Naive thymus-derived CD4-positive, alpha-beta T cell (primary cell): ENCODE measurements around the gene AP5Z1. TPM values are rescaled to one million over a fixed set of nuclear protein-coding genes. Genes with fewer than 3 reads are reported as not detected.

Experiments
- ATAC-seq: fragments of 150-1000 bp; cut with Tn5 transposase; 2 replicates; pipeline ENCODE4 v1.10.0; 2021; ENCODE audit warnings: mild to moderate bottlenecking, moderate library complexity
- CTCF ChIA-PET: fragments of 350-600 bp; sonication (Branson Sonifier 250); formaldehyde crosslinking; loops from one replicate; lab custom pipeline; 2021; ENCODE audit warnings: antibody characterized with exemption; lab: Charles Lee
- POLR2A ChIA-PET: fragments of 350-600 bp; sonication (Branson Sonifier 250); formaldehyde crosslinking; loops from one replicate; lab custom pipeline; 2021; ENCODE audit warnings: antibody characterized with exemption, inconsistent platforms; lab: Charles Lee
- DNase-seq, 9 donors: peaks; one replicate each; pipeline versions ENCODE4 v3.0.0 to v3.0.0-alpha.2; 2020 to 2022; ENCODE audit warnings: mixed read lengths in 1 of 9
- H3K27ac ChIP-seq: one replicate; pipeline ENCODE4 v1.7.0; 2013; ENCODE audit warnings: mild to moderate bottlenecking, low read depth, low read length, moderate library complexity
- H3K27me3 ChIP-seq, 2 donors: one replicate each; pipeline ENCODE4 v1.7.0; 2013; ENCODE audit warnings: low read length in 2 of 2, mild to moderate bottlenecking in 2 of 2, moderate library complexity in 2 of 2; ENCODE audit not compliant: control insufficient read depth in 2 of 2, insufficient read depth in 2 of 2
- H3K36me3 ChIP-seq, 3 experiments: 1 replicate in 2 of 3; 2 replicates in 1 of 3; pipeline ENCODE4 v1.7.0; 2013; ENCODE audit warnings: low read length in 3 of 3, mild to moderate bottlenecking in 3 of 3, moderate library complexity in 1 of 3; ENCODE audit not compliant: insufficient read depth in 3 of 3, control insufficient read depth in 2 of 3
- H3K4me1 ChIP-seq, 2 donors: one replicate each; pipeline ENCODE4 v1.7.0; 2013; ENCODE audit warnings: low read length in 2 of 2, mild to moderate bottlenecking in 2 of 2, moderate library complexity in 1 of 2; ENCODE audit not compliant: control insufficient read depth in 2 of 2, insufficient read depth in 2 of 2
- H3K4me3 ChIP-seq: 2 replicates; pipeline ENCODE4 v1.7.0; 2013; ENCODE audit warnings: mild to moderate bottlenecking, low read length
- H3K9me3 ChIP-seq, 3 experiments: 1 replicate in 2 of 3; 2 replicates in 1 of 3; pipeline ENCODE4 v1.7.0; 2013; ENCODE audit warnings: low read length in 3 of 3; ENCODE audit not compliant: control insufficient read depth in 2 of 3
- H3K27ac Mint-ChIP-seq, 9 donors: one replicate each; pipeline ENCODE4 v1.8.0; 2020 to 2022; ENCODE audit warnings: mixed read lengths in 9 of 9, mild to moderate bottlenecking in 8 of 9, moderate library complexity in 5 of 9, inconsistent platforms in 2 of 9
- H3K27me3 Mint-ChIP-seq, 5 donors: one replicate each; pipeline ENCODE4 v1.8.0; 2021 to 2022; ENCODE audit warnings: mixed read lengths in 5 of 5, mild to moderate bottlenecking in 1 of 5
- H3K36me3 Mint-ChIP-seq, 5 donors: one replicate each; pipeline ENCODE4 v1.8.0; 2020 to 2022; ENCODE audit warnings: mixed read lengths in 5 of 5, mild to moderate bottlenecking in 3 of 5, inconsistent platforms in 1 of 5
- H3K4me1 Mint-ChIP-seq, 7 donors: one replicate each; pipeline ENCODE4 v1.8.0; 2020 to 2022; ENCODE audit warnings: mixed read lengths in 7 of 7, mild to moderate bottlenecking in 3 of 7, inconsistent platforms in 1 of 7
- H3K4me3 Mint-ChIP-seq, 10 donors: one replicate each; pipeline ENCODE4 v1.8.0; 2020 to 2022; ENCODE audit warnings: mild to moderate bottlenecking in 10 of 10, mixed read lengths in 10 of 10, moderate library complexity in 6 of 10, inconsistent platforms in 2 of 10
- H3K9me3 Mint-ChIP-seq, 11 donors: one replicate each; pipeline ENCODE4 v1.8.0; 2020 to 2022; ENCODE audit warnings: mixed read lengths in 11 of 11, mild to moderate bottlenecking in 4 of 11, inconsistent platforms in 1 of 11, moderate library complexity in 1 of 11
- intact Hi-C, 2 donors: fragments of 100-400 bp; cut with micrococcal nuclease; formaldehyde crosslinking; loops; one replicate each; pipeline ENCODE4 v1.15.1; 2023
- polyA plus RNA-seq, 2 donors: library from polyadenylated mRNA; unstranded; fragments of 300-500 nt; fragmentation: Illumina TruSeq; gene quantifications; one replicate each; pipeline ENCODE4 v1.2.3, GENCODE V29; 2021
- total RNA-seq, 6 experiments: library from RNA in 5 of 6; stranded (reverse) in 5 of 6; gene quantifications; 1 replicate in 5 of 6; 2 replicates in 1 of 6; pipeline ENCODE4 v1.2.3 and lab custom pipeline; 2021 to 2026

Gene AP5Z1
- total and polyA plus RNA-seq, 7 experiments from 2014 or later: 36.7 to 114 (median 87.5) TPM

DNA sequence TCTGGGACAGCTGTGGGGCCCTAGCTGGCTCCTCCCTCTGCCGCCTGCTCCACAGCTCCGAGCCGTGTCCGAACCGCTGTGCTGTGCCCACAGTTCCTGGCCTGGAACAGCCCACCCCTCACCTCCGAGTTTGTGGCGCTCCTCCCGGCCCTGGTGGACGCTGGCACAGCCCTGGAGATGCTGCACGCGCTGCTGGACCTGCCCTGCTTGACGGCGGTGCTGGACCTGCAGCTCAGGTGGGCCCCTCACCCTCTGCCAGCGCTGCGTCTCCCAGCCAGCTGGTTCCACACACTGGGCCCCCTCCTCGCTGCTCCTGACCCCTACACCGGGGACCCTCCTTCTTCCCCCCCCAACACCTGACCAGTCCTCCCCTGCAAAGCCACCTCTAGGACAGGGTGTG is 12.1 kb downstream of the AP5Z1 start:
- Mint-ChIP-seq H3K9me3 (no peaks in the 10 kb centered on the region), H3K27ac (no peak overlapping the region), H3K4me1 (peaks cover 0 to 2% (median 0%) of the 10 kb centered on the region in 7 donors), H3K27me3 (no peaks in the 10 kb centered on the region), H3K36me3 (peaks cover 0 to 4% (median 0%) of the 10 kb centered on the region in 5 donors), H3K4me3 (no peak overlapping the region)
- Histone ChIP-seq H3K4me1 (no peaks in the 10 kb centered on the region), H3K4me3 (no peak overlapping the region), H3K36me3 (peaks cover 0 to 94% (median 31%) of the 10 kb centered on the region in 3 experiments), H3K27ac (no peak overlapping the region), H3K9me3 (no peaks in the 10 kb centered on the region), H3K27me3 (no peaks in the 10 kb centered on the region)
- ATAC-seq (no peak), DNase-seq (no peak)
- ChIA-PET POLR2A (no interaction called here), CTCF (no interaction called here)
- intact Hi-C loops: no loop called here

DNA sequence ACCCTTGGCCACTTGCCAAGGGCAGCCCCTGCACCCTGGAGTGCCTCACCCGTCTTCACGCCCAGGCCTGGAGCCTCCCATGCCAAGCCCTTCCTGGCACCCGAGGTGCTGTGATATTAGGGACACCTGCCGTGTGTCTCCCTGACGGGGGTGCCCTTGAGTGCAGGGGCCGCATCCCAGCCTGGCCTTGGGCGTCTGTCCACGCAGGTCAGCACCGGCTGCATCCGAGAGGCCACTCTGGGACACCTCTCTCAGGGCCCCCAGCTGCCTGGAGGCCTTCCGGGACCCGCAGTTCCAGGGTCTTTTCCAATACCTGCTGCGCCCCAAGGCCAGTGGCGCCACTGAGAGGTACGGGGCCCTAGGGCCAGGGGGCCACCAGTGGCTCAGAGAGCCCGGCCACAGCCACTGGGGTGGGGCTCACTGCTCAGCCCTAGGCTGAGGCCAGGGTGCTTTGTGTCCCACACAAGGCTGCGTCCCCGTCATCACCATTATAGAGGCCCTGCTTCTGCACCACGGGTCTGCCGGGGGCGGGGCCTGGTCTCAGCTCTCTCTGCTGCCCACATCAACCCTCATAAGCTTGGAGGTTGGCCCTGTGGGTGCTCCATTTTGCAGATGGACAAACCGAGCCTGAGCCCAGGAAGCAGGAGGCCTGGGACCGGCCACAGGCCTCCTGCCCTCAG is 12.7 kb downstream of the AP5Z1 start:
- H3K4me3 ChIP-seq: no peak overlapping the region
- H3K36me3 ChIP-seq: peaks cover 0 to 89% (median 28%) of the 10 kb centered on the region in 3 experiments
- Mint-ChIP-seq H3K4me3 (no peak overlapping the region), H3K4me1 (peaks cover 0 to 2% (median 0%) of the 10 kb centered on the region in 7 donors), H3K27ac (no peak overlapping the region), H3K36me3 (peaks cover 0 to 4% (median 0%) of the 10 kb centered on the region in 5 donors), H3K9me3 (no peaks in the 10 kb centered on the region), H3K27me3 (no peaks in the 10 kb centered on the region)
- no peak for ATAC-seq
- H3K9me3 ChIP-seq: no peaks in the 10 kb centered on the region
- intact Hi-C loops: no loop called here
- no peaks in the 10 kb centered on the region for H3K4me1 ChIP-seq
- no peaks in the 10 kb centered on the region for H3K27me3 ChIP-seq
- no peak for DNase-seq
- POLR2A ChIA-PET: no interaction called here
- CTCF ChIA-PET: interaction anchor here (1.8 kb wide), 1 partner anchor 10 kb away, joined by 4 read pairs; no protein-coding TSS in a partner anchor
- H3K27ac ChIP-seq: no peak overlapping the region

DNA sequence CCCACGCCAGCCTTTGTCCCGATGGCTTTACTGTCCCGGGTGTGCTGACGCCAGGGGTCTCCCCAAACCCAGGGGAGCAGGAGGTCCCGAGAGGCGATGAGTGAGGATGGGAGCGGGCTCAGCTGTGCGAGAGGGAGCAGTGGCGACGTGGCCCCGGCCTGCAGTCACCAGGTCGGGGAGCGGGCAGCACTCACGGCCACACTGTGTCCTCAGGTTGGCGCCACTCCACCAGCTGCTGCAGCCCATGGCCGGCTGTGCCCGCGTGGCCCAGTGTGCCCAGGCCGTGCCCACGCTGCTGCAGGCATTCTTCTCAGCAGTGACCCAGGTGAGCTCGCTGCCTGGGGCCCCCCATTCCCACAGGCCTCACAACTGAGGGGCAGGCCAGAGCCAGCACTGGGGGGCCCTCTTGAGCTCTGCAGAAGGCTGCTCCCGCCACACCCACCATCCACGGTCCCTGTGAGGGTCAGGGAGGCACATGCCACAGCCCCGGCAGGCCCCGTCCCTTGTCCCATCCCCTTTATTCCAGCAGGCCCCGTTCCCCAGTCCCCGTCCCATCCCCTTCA is 13.3 kb downstream of the AP5Z1 start:
- CTCF ChIA-PET: interaction anchor here (1.8 kb wide), 1 partner anchor 10 kb away, joined by 4 read pairs; no protein-coding TSS in a partner anchor
- POLR2A ChIA-PET: no interaction called here

DNA sequence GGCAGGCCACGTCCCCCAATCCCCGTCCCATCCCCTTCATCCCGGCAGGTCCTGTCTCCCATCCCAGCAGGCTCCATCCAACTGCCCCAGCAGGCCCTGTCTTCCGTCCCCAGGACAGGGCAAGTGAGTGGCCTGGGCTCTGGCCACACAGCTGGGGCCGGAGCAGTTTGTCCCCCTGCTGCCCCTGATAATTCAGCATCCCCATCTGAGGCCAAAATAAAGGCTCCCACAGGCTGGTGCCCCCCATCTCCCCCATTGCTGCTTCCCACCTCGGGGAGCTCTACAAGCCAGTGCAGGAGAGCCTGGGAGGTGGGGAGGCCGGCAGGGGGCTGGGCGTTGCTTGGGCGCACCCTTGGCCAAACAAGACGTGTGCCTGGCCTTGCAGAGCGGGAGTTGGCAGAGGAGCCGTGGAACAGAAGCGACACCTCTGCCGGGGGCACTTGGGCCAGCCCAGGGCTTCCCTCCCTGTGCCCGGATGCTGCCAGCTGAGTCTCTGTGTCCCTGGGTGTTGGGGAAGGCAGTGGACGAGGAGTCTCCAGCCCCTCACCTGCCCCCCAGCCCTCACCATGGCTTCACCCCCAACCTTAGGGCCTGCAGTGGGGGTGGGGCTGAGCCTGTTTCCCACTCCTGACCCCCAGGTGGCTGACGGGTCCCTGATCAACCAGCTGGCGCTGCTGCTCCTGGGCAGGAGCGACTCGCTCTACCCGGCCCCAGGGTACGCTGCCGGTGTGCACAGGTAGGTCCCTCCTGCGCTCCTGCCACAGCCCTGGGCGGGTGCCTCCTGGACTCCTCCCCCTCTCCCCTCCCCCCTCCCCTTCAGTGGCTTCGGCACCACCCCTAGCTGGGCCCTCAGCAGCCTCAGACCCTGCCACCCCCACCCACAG is 14.0 kb downstream of the AP5Z1 start:
- CTCF ChIA-PET: interaction anchor here (0.6 to 1.8 kb wide), 2 partner anchors 11 to 296 kb away, joined by 4 read pairs; no protein-coding TSS in a partner anchor
- no peak overlapping the region for H3K4me3 ChIP-seq
- H3K9me3 ChIP-seq: no peaks in the 10 kb centered on the region
- H3K36me3 ChIP-seq: peaks cover 0 to 75% (median 17%) of the 10 kb centered on the region in 3 experiments
- H3K27ac ChIP-seq: no peak overlapping the region
- POLR2A ChIA-PET: no interaction called here
- DNase-seq: no peak
- intact Hi-C loops: loop anchor here in 1 of 2 donors (5.0 kb wide), 1 partner anchor 93 kb away; the partner anchor contains the start of gene RADIL
- peaks cover 0 to 5% (median 0%) of the 10 kb centered on the region in 5 donors for H3K36me3 Mint-ChIP-seq
- H3K4me3 Mint-ChIP-seq: no peak overlapping the region
- no peaks in the 10 kb centered on the region for H3K4me1 ChIP-seq
- no peak overlapping the region for H3K27ac Mint-ChIP-seq
- no peaks in the 10 kb centered on the region for H3K9me3 Mint-ChIP-seq
- H3K27me3 Mint-ChIP-seq: no peaks in the 10 kb centered on the region
- no peak for ATAC-seq
- H3K27me3 ChIP-seq: no peaks in the 10 kb centered on the region
- peaks cover 0 to 5% (median 4%) of the 10 kb centered on the region in 7 donors for H3K4me1 Mint-ChIP-seq

More for the DNA sequence above, 13.3 kb downstream of the AP5Z1 start:
- no peaks in the 10 kb centered on the region for H3K27me3 Mint-ChIP-seq
- Histone ChIP-seq H3K27ac (no peak overlapping the region), H3K4me1 (no peaks in the 10 kb centered on the region), H3K36me3 (peaks cover 0 to 82% (median 23%) of the 10 kb centered on the region in 3 experiments), H3K27me3 (no peaks in the 10 kb centered on the region), H3K9me3 (no peaks in the 10 kb centered on the region), H3K4me3 (no peak overlapping the region)
- intact Hi-C loops: no loop called here
- no peak for ATAC-seq
- no peak overlapping the region for H3K27ac Mint-ChIP-seq
- no peaks in the 10 kb centered on the region for H3K9me3 Mint-ChIP-seq
- H3K36me3 Mint-ChIP-seq: peaks cover 0 to 4% (median 0%) of the 10 kb centered on the region in 5 donors
- no peak for DNase-seq
- H3K4me3 Mint-ChIP-seq: no peak overlapping the region
- H3K4me1 Mint-ChIP-seq: peaks cover 0 to 2% (median 0%) of the 10 kb centered on the region in 7 donors

DNA sequence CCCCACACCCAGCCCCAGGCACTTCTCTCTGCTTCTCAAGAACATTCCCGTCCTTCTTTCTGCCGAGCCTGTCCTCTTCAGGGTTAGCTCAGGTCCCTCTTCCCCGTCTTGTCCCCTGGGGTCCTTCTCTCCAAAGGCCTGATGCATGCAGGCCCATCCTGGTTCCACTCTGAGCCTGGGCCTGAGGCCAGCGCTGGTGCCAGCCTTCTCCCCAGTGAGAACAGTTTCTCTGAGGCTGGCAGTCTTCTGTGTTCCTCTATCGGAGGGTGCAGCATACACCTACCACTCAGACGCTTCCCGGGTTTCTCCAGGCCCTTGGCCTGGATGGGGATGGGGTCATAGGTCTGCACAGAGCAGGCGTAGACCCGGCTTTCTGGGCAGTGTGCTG is 14.6 kb downstream of the AP5Z1 start:
- Histone ChIP-seq H3K27ac (no peak overlapping the region), H3K4me1 (no peaks in the 10 kb centered on the region), H3K36me3 (peaks cover 0 to 69% (median 11%) of the 10 kb centered on the region in 3 experiments), H3K27me3 (no peaks in the 10 kb centered on the region), H3K4me3 (no peak overlapping the region), H3K9me3 (no peaks in the 10 kb centered on the region)
- Mint-ChIP-seq H3K36me3 (peaks cover 0 to 7% (median 0%) of the 10 kb centered on the region in 5 donors), H3K4me1 (peaks cover 0 to 8% (median 6%) of the 10 kb centered on the region in 7 donors), H3K27me3 (no peaks in the 10 kb centered on the region), H3K4me3 (no peak overlapping the region), H3K27ac (no peak overlapping the region), H3K9me3 (peaks cover 0 to under 1% (median 0%) of the 10 kb centered on the region in 11 donors)
- intact Hi-C loops: loop anchor here in 1 of 2 donors (5.0 kb wide), 1 partner anchor 92 kb away; the partner anchor contains the start of gene RADIL
- ChIA-PET POLR2A (no interaction called here), CTCF (interaction anchor here (0.6 to 1.8 kb wide), 3 partner anchors 12 to 295 kb away, joined by 3 to 4 read pairs (median 4); no protein-coding TSS in a partner anchor)
- DNase-seq (no peak), ATAC-seq (no peak)

DNA sequence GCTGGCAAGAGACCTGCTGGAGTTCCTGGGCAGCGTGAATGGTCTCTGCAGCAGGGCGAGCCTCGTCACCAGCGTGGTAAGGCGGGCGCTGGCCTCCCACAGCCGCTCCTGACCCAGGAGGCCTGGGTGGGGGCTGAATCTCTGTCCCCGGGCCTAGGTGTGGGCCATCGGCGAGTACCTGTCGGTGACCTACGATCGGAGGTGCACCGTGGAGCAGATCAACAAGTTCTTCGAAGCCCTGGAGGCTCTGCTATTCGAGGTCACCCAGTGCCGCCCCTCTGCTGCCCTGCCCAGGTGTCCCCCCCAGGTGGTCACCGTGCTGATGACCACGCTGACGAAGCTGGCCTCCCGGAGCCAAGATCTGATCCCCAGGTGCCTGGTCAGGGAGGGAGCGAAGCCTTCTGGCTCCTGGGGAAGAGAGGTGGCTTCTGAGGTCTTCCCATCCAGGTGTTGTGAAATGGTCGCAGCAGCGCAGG is 15.1 kb downstream of the AP5Z1 start:
- Mint-ChIP-seq H3K36me3 (peaks cover 0 to 7% (median 0%) of the 10 kb centered on the region in 5 donors), H3K4me3 (no peak overlapping the region), H3K27me3 (no peaks in the 10 kb centered on the region), H3K9me3 (peaks cover 0 to 1% (median 0%) of the 10 kb centered on the region in 11 donors), H3K27ac (no peak overlapping the region), H3K4me1 (peaks cover 0 to 8% (median 6%) of the 10 kb centered on the region in 7 donors)
- no peak overlapping the region for H3K27ac ChIP-seq
- DNase-seq: no peak
- ATAC-seq: no peak
- H3K4me1 ChIP-seq: no peaks in the 10 kb centered on the region
- POLR2A ChIA-PET: interaction anchor here (1.3 to 3.3 kb wide), 2 partner anchors 15 to 184 kb away, joined by 3 to 32 read pairs; partner anchors contain the start of gene AP5Z1
- no peak overlapping the region for H3K4me3 ChIP-seq
- CTCF ChIA-PET: interaction anchor here (1.3 kb wide), 1 partner anchor 294 kb away, joined by 3 read pairs; no protein-coding TSS in a partner anchor
- no peaks in the 10 kb centered on the region for H3K27me3 ChIP-seq
- no peaks in the 10 kb centered on the region for H3K9me3 ChIP-seq
- H3K36me3 ChIP-seq: peaks cover 0 to 64% (median 8%) of the 10 kb centered on the region in 3 experiments
- intact Hi-C loops: loop anchor here in 1 of 2 donors (5.0 kb wide), 1 partner anchor 92 kb away; the partner anchor contains the start of gene RADIL
